Myometrial cell (primary cell): ENCODE results near the gene RNF224. TPM values are rescaled to one million over a fixed set of nuclear protein-coding genes. Genes with fewer than 3 reads are reported as not detected.

ENCODE experiments used
- total RNA-seq: library from RNA; depleted of rRNA; stranded (reverse); fragments of >200 nt; gene quantifications from 2 replicates; pipeline ENCODE4 v1.2.3, GENCODE V29; 2015

The RNF224 gene
- total RNA-seq, 1 donor from 2014 or later: not detected

Other genes with a start within 250 kb of the RNF224 start
- 16.1 and 28.3 TPM in 2 replicates for gene PTGDS, start 250.0 kb upstream of the RNF224 start, total RNA-seq
- 0.29 and 0.35 TPM in 2 replicates for gene LCNL1, start 244.5 kb upstream of the RNF224 start, total RNA-seq
- 38.8 and 45.3 TPM in 2 replicates for gene PAXX, start 235.1 kb upstream of the RNF224 start, total RNA-seq
- gene CLIC3, start 230.9 kb upstream of the RNF224 start, total RNA-seq: 21.6 and 29.6 TPM in 2 replicates
- 12.8 and 52.2 TPM in 2 replicates for gene ABCA2, start 199.3 kb upstream of the RNF224 start, total RNA-seq
- gene FUT7, start 195.4 kb upstream of the RNF224 start, total RNA-seq: not detected in 2 replicates
- 24.2 and 27.3 TPM in 2 replicates for gene NPDC1, start 181.3 kb upstream of the RNF224 start, total RNA-seq
- gene ENTPD2, start 173.4 kb upstream of the RNF224 start, total RNA-seq: 0.58 TPM in 1 of 2 replicates, not detected in the other
- 17.3 and 17.5 TPM in 2 replicates for gene SAPCD2, start 156.9 kb upstream of the RNF224 start, total RNA-seq
- gene UAP1L1, start 150.0 kb upstream of the RNF224 start, total RNA-seq: 4.6 and 5.5 TPM in 2 replicates
- 122 and 133 TPM in 2 replicates for gene MAN1B1, start 140.5 kb upstream of the RNF224 start, total RNA-seq
- 62.6 and 81.0 TPM in 2 replicates for gene DPP7, start 112.8 kb upstream of the RNF224 start, total RNA-seq
- not detected in 2 replicates for gene GRIN1, start 88.3 kb upstream of the RNF224 start, total RNA-seq
- not detected in 2 replicates for gene LRRC26, start 57.5 kb upstream of the RNF224 start, total RNA-seq
- not detected in 2 replicates for gene TMEM210, start 55.4 kb upstream of the RNF224 start, total RNA-seq
- 10.7 and 16.3 TPM in 2 replicates for gene ANAPC2, start 38.9 kb upstream of the RNF224 start, total RNA-seq
- gene SSNA1, start 38.8 kb upstream of the RNF224 start, total RNA-seq: 69.1 and 154 TPM in 2 replicates
- gene TPRN, start 26.8 kb upstream of the RNF224 start, total RNA-seq: 9.2 and 14.7 TPM in 2 replicates
- 36.5 and 50.7 TPM in 2 replicates for gene TMEM203, start 21.9 kb upstream of the RNF224 start, total RNA-seq
- 12.4 and 19.0 TPM in 2 replicates for gene NDOR1, start 21.8 kb upstream of the RNF224 start, total RNA-seq
- not detected in 2 replicates for gene RNF208, start 5.3 kb upstream of the RNF224 start, total RNA-seq
- 2.3 and 2.8 TPM in 2 replicates for gene CYSRT1, start 2.3 kb upstream of the RNF224 start, total RNA-seq
- gene SLC34A3, start 3.4 kb downstream of the RNF224 start, total RNA-seq: not detected in 2 replicates
- 798 and 901 TPM in 2 replicates for gene TUBB4B, start 13.8 kb downstream of the RNF224 start, total RNA-seq
- gene STPG3, start 23.8 kb downstream of the RNF224 start, total RNA-seq: not detected in 2 replicates
- 55.5 and 60.5 TPM in 2 replicates for gene NELFB, start 27.8 kb downstream of the RNF224 start, total RNA-seq
- 51.3 and 58.7 TPM in 2 replicates for gene TOR4A, start 50.2 kb downstream of the RNF224 start, total RNA-seq
- gene NRARP, start 74.8 kb downstream of the RNF224 start, total RNA-seq: 0.18 TPM in 1 of 2 replicates, not detected in the other
- gene EXD3, start 195.7 kb downstream of the RNF224 start, total RNA-seq: 7.3 and 22.8 TPM in 2 replicates
- gene NOXA1, start 195.9 kb downstream of the RNF224 start, total RNA-seq: 0.18 TPM in 1 of 2 replicates, not detected in the other
- 0.86 TPM in 1 of 2 replicates, not detected in the other for gene ENTPD8, start 213.9 kb downstream of the RNF224 start, total RNA-seq
- gene NSMF, start 231.8 kb downstream of the RNF224 start, total RNA-seq: 39.5 and 45.0 TPM in 2 replicates